WTC11 (cell line): ENCODE results near the gene PRDM1.

Experiments
- ESRRA ChIP-seq: sonication (generic); formaldehyde crosslinking; IDR thresholded peaks from 2 replicates; pipeline ENCODE4 v1.8.1; 2022; ENCODE audit warnings: mild to moderate bottlenecking, missing genetic modification reagents, borderline replicate concordance
- TCF7 ChIP-seq: sonication (generic); formaldehyde crosslinking; IDR thresholded peaks from 2 replicates; pipeline ENCODE4 v1.8.0; 2022; ENCODE audit warnings: mild to moderate bottlenecking, low read depth, missing genetic modification reagents, moderate library complexity

- TF ChIP-seq TCF7 (CRISPR knock-in tag) (no peak), ESRRA (CRISPR knock-in tag) (no peak)
These were observed 48.1 kb downstream of the PRDM1 start for GRCh38 chr6:106134087-106134770.
